ENCODE measurements around the gene IVD. TPM values are rescaled to one million over a fixed set of nuclear protein-coding genes. Genes with fewer than 3 reads are reported as not detected.

Gene IVD
- total and polyA plus RNA-seq, 10 donors: 25.1 to 93.9 (median 59.6) TPM

GRCh38 chr15:40461958-40462357 is 56.4 kb downstream of the IVD start:
- peak; percentile 70 for DNase-seq
- no peaks in the 10 kb centered on the region for H3K27me3 ChIP-seq (replicated peaks in 1 of 7)
- no peak overlapping the region for H3K4me3 ChIP-seq
- WGBS, 5 donors: 93 to 97% (median 94%) methylated on average over 13 to 21 of the region's 21 CpGs
- peaks cover 0 to 9% (median under 1%) of the 10 kb centered on the region in 6 donors for H3K4me1 ChIP-seq
- peak in 1 of 3 donors; percentile 35 for TF ChIP-seq POLR2AphosphoS5 (IDR thresholded peaks at IDR 0.05)
- TF ChIP-seq POLR2A (IDR thresholded peaks at IDR 0.05): no peak
- peaks cover 0 to 89% (median 70%) of the 10 kb centered on the region in 6 donors for H3K36me3 ChIP-seq
- intact Hi-C loops (cut with DNase I; ENCODE audit: low total_unique reads): no loop called here
- H3K9me3 ChIP-seq: no peaks in the 10 kb centered on the region
- no peak overlapping the region for H3K27ac ChIP-seq

DNA sequence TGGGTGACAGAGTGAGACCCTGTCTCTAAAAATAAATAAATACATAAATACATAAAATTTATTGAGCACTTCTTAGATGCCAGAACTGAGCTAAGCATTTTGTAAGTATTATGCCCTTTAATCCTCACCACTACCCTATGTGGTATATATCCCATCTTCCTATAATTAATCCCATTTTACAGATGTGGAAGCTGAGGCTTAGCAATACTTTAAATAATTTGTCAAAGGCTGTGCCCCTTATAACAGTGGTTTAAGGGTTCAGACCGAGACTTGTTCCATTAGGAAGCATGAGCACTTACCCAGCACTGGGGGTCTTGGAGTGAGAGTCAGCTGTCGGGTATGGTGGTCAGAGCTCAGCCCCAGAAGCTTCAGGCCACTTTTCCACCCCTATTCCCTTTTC is 57.7 kb downstream of the IVD start:
- intact Hi-C loops (cut with DNase I; ENCODE audit: low total_unique reads): no loop called here
- TF ChIP-seq CTCF (IDR thresholded peaks at IDR 0.05 in 8 of 11, conservative IDR thresholded peaks at IDR 0.05 in 3 of 11): no peak
- TF ChIP-seq POLR2AphosphoS5 (IDR thresholded peaks at IDR 0.05): no peak
- no peak for TF ChIP-seq POLR2A (IDR thresholded peaks at IDR 0.05)
- H3K4me1 ChIP-seq: no peaks in the 10 kb centered on the region
- H3K27ac ChIP-seq: no peak overlapping the region
- H3K9me3 ChIP-seq: no peaks in the 10 kb centered on the region
- 93 to 100% (median 98%) methylated on average over 2 of the region's 2 CpGs for WGBS, 5 donors
- DNase-seq: peak; percentile 4
- H3K4me3 ChIP-seq: no peak overlapping the region
- no peaks in the 10 kb centered on the region for H3K27me3 ChIP-seq (replicated peaks in 1 of 7)
- peaks cover 0 to 94% (median 71%) of the 10 kb centered on the region in 6 donors for H3K36me3 ChIP-seq

DNA sequence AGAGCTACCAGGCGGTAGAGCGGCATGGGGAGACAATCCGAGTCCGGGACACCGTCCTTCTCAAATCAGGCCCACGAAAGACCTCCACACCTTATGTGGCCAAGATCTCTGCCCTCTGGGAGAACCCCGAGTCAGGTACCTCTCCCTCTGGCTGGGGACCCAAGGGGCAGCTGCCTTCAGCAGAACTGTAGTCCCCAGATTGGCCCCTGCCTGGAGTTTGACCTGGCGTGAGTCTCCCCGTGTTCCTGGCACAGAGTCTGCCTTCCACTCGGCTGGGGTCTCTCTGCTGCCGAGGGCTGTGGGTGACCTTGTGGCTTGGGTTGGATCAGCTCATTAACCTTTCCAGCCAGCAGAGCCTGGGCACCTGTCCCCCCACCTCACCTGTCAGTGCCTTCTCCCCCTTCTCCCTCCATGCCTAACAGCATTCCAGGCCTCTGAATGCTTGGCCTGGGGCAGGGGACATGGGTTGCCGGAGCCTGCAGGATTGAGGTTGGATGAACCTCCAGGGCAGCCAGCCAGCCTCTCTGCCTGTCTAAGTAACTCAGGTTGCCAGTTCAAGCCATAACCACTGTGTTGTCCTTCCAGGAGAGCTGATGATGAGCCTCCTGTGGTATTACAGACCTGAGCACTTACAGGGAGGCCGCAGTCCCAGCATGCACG is 58.4 kb downstream of the IVD start:
- Histone ChIP-seq H3K4me3 (no peak overlapping the region), H3K27me3 (replicated peaks in 1 of 7) (no peaks in the 10 kb centered on the region), H3K27ac (no peak overlapping the region), H3K9me3 (no peaks in the 10 kb centered on the region), H3K36me3 (peaks cover 0 to 87% (median 65%) of the 10 kb centered on the region in 6 donors), H3K4me1 (no peaks in the 10 kb centered on the region)
- peak; percentile 62 for DNase-seq
- 94 to 97% (median 97%) methylated on average over 11 to 14 of the region's 14 CpGs for WGBS, 5 donors
- TF ChIP-seq CTCF (IDR thresholded peaks at IDR 0.05 in 8 of 11, conservative IDR thresholded peaks at IDR 0.05 in 3 of 11) (no peak), POLR2A (IDR thresholded peaks at IDR 0.05) (no peak), POLR2AphosphoS5 (IDR thresholded peaks at IDR 0.05) (no peak)
- intact Hi-C loops (cut with DNase I; ENCODE audit: low total_unique reads): no loop called here

- 86 to 95% (median 94%) methylated on average over 3 of the region's 3 CpGs for WGBS, 5 donors
- Histone ChIP-seq H3K9me3 (no peaks in the 10 kb centered on the region), H3K27ac (no peak overlapping the region), H3K27me3 (replicated peaks in 1 of 7) (no peaks in the 10 kb centered on the region), H3K4me3 (no peak overlapping the region), H3K4me1 (no peaks in the 10 kb centered on the region), H3K36me3 (peaks cover 0 to 80% (median 59%) of the 10 kb centered on the region in 6 donors)
- peak; percentile 1 for DNase-seq
- intact Hi-C loops (cut with DNase I; ENCODE audit: low total_unique reads): no loop called here
- TF ChIP-seq CTCF (IDR thresholded peaks at IDR 0.05 in 8 of 11, conservative IDR thresholded peaks at IDR 0.05 in 3 of 11): no peak
These were observed 59.1 kb downstream of the IVD start for GRCh38 chr15:40464595-40465185.

All from spleen (tissue), 11 donors.